Rectal smooth muscle tissue (tissue), 1 donor: ENCODE results near the gene PTPN23.

Source experiments
- H3K27ac ChIP-seq: one replicate; pipeline ENCODE4 v1.7.0; 2013; ENCODE audit warnings: low read depth, low read length, inconsistent platforms
- H3K27me3 ChIP-seq: one replicate; pipeline ENCODE4 v1.7.0; 2013; ENCODE audit warnings: low read length; ENCODE audit not compliant: control insufficient read depth, insufficient read depth
- H3K36me3 ChIP-seq: one replicate; pipeline ENCODE4 v1.7.0; 2013; ENCODE audit warnings: low read length; ENCODE audit not compliant: control insufficient read depth, insufficient read depth
- H3K4me1 ChIP-seq: one replicate; pipeline ENCODE4 v1.7.0; 2013; ENCODE audit warnings: low read length; ENCODE audit not compliant: control insufficient read depth, insufficient read depth
- H3K4me3 ChIP-seq: one replicate; pipeline ENCODE4 v1.7.0; 2013; ENCODE audit warnings: low read length
- H3K9ac ChIP-seq: one replicate; pipeline ENCODE4 v1.7.0; 2013; ENCODE audit warnings: low read length

The PTPN23 gene

DNA sequence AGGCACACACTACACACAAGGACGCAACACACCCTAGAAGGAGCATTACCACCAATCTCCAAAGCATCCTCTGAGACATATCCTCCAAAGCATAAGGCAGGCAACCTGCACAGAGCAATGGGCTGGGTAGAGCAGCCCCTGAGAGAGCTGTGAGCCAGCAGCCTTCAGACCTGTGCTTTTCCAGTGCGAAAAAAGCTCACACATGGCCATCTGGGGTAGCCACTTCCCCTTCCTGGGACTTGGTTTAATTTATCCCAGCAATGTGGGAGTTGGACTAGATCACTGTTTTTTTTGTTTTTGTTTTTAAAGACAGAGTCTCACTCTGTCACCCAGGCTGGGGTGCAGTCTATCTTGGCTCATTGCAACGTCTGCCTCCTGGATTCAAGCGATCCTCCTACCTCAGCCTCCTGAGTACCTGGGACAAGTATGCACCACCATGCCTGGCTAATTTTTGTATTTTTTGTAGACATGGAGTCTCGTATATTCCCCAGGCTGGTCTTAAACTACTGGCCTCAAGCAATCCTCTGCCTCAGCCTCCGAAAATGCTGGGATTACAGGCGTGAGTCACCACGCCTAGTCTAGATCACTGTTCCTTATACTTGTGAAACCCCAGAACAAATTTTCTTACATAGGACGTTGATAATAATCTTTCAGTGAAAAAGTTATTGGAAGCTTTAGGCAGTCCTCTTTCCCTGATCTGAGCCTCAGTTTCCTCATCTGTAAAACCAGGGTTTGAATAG lies 18.9 kb downstream of the PTPN23 start:
- Histone ChIP-seq H3K4me1 (peaks cover 6% of the 10 kb centered on the region), H3K36me3 (no peaks in the 10 kb centered on the region), H3K27me3 (no peaks in the 10 kb centered on the region), H3K27ac (no peak overlapping the region), H3K4me3 (no peak overlapping the region), H3K9ac (no peak overlapping the region)

DNA sequence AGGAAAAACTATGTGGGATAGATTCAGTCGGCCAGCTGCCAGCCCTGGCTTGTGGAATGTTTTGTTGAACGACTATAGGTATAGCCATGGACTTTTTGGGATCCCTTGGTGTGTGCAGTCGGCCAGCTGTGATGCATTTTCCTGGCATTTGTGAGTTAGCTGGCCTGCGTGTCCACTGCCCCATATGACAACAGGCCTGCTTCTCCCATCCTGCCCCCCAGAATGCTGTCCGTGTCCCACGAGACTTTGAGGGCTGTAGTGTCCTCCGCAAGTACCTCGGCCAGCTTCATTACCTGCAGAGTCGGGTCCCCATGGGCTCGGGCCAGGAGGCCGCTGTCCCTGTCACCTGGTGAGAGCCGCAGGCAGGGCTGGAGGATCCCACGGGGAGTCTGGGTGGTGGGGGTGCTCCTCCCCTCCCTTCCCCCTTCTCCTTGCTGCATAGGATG lies 23.6 kb downstream of the PTPN23 start:
- peaks cover 22% of the 10 kb centered on the region for H3K36me3 ChIP-seq
- no peaks in the 10 kb centered on the region for H3K27me3 ChIP-seq
- H3K27ac ChIP-seq: peak overlapping the region; percentile 34
- no peak overlapping the region for H3K4me3 ChIP-seq
- peaks cover 12% of the 10 kb centered on the region for H3K4me1 ChIP-seq
- H3K9ac ChIP-seq: no peak overlapping the region

DNA sequence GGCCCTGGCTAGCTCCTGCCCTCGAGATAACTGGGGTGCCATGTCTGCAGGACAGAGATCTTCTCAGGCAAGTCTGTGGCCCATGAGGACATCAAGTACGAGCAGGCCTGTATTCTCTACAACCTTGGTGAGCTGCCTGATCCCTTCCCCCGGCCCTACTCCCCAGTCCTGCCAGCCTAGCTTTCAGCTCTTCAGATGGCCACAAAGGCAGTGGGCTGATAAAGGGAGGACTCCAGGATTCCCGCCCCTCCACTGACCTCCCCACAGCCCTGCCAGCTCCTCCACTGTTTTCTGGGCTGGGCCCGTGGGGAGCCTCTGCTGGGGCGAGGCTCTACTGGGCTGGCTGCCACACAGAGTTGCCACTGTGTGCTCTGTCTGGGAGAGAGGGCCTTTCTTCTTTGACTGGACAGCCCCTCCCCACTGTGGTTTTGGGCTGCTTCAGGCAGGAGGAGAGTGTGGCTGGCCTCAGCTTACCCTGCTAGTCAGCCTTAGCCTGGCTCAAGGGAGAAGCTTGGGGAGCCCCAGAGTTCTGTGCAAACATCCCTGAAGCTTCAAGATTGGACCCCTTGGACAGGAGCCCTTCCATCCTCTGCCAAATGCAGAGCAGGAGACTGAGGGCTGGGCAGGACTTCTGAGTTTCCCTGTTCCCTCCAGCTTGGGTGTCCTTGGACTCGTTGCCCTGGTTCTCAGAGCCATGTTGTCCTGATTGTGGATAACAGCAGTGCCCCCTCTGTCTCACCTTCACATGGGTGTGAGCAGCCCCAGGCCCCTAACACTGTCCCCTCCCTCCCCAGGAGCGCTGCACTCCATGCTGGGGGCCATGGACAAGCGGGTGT lies 24.4 kb downstream of the PTPN23 start:
- H3K36me3 ChIP-seq: peaks cover 22% of the 10 kb centered on the region
- H3K9ac ChIP-seq: no peak overlapping the region

DNA sequence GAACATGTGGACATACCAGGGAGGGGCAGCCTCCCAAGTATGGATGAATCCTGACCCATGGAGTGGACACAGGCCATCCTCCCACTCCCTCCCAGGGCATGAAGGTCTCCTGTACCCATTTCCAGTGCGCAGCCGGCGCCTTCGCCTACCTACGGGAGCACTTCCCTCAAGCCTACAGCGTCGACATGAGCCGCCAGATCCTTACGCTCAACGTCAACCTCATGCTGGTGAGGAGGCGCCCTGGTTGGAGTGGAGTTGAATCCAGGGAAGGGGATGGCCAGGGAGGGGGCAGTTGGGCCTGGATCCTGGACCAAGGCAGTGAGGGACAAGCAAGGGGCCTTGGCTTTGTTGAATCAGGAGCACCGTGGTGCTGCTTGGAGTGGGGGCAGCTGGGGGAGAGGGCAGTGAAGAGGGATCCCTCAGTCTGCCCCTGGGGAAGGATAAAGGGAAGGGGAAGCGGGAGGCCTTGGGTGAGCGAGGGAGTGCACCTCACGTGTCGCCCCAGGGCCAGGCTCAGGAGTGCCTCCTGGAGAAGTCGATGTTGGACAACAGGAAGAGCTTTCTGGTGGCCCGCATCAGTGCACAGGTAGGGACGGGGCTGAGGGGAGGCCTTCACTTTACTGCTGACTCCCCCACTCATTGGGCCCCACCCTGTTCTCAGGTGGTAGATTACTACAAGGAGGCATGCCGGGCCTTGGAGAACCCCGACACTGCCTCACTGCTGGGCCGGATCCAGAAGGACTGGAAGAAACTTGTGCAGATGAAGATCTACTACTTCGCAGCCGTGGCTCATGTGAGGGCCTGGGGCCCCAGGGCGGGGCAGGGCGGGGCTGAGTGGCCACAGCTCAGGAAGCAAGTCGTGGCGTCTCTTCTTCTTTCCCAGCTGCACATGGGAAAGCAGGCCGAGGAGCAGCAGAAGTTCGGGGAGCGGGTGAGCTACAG lies 25.3 kb downstream of the PTPN23 start:
- no peak overlapping the region for H3K9ac ChIP-seq
- peak overlapping the region; percentile 34 for H3K27ac ChIP-seq
- no peak overlapping the region for H3K4me3 ChIP-seq
- H3K36me3 ChIP-seq: peaks cover 22% of the 10 kb centered on the region
- no peaks in the 10 kb centered on the region for H3K27me3 ChIP-seq
- H3K4me1 ChIP-seq: peaks cover 12% of the 10 kb centered on the region

More for the DNA sequence above, 24.4 kb downstream of the PTPN23 start:
- Histone ChIP-seq H3K27ac (peak overlapping the region; percentile 34), H3K4me3 (no peak overlapping the region), H3K27me3 (no peaks in the 10 kb centered on the region), H3K4me1 (peaks cover 12% of the 10 kb centered on the region)

GRCh38 chr3:47406762-47407149 lies 25.9 kb downstream of the PTPN23 start:
- no peaks in the 10 kb centered on the region for H3K27me3 ChIP-seq
- H3K4me3 ChIP-seq: no peak overlapping the region
- no peak overlapping the region for H3K9ac ChIP-seq
- H3K27ac ChIP-seq: no peak overlapping the region
- H3K4me1 ChIP-seq: peaks cover 12% of the 10 kb centered on the region
- H3K36me3 ChIP-seq: peaks cover 29% of the 10 kb centered on the region

DNA sequence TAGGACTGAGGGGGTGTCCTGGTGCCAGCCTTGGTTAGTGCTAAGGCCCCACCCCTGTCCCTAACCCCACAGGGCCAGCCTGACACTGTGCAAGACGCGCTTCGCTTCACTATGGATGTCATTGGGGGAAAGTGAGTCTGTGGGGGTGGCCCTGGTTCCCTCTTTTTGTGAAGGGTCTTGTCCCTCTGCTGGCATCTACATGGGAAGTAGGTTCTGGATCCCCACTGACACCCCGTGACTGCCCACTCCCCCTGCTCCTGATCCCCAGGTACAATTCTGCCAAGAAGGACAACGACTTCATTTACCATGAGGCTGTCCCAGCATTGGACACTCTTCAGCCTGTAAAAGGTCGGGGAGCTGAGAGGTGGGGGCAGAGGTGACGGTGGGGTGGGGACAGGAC lies 26.4 kb downstream of the PTPN23 start:
- Histone ChIP-seq H3K4me1 (peaks cover 12% of the 10 kb centered on the region), H3K4me3 (no peak overlapping the region), H3K36me3 (peaks cover 34% of the 10 kb centered on the region), H3K27ac (no peak overlapping the region), H3K9ac (no peak overlapping the region), H3K27me3 (no peaks in the 10 kb centered on the region)

DNA sequence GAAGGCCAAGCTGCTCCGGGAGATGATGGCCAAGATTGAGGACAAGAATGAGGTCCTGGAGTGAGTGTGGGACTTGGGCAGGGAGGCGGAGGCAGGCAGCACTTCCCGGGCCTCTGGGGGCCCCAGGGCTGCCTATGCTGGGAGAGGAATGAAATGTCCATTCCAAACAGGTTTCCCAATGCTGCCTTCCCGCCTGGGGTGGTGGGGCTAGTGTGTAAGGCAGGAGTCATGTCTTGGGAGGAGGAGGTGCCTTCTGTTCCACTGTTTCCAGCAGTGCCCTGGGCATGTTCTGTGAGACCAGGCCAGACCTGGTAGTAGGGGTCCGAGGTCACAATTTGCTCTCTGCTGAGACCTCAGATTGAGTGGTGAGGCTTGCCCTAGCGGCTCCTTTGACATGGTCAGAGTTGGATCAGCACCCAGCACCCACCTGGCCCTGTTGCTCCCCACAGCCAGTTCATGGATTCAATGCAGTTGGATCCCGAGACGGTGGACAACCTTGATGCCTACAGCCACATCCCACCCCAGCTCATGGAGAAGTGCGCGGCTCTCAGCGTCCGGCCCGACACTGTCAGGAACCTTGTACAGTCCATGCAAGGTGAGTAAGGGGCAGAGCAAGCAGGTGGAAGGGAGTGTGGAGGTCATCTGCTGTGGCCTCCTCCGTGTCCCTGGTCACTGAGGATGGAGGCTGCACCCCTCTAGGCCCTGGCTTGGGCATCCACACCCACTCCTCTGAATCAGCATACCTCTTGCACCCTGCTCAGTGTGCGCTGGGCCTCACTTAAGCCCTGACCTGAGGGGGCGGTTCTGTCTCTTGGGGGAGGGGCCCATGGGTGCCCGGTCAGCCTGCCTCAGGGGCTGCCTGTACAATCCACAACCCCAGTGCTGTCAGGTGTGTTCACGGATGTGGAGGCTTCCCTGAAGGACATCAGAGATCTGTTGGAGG lies 27.3 kb downstream of the PTPN23 start:
- no peak overlapping the region for H3K27ac ChIP-seq
- peaks cover 12% of the 10 kb centered on the region for H3K4me1 ChIP-seq
- H3K36me3 ChIP-seq: peaks cover 38% of the 10 kb centered on the region
- H3K4me3 ChIP-seq: no peak overlapping the region
- no peaks in the 10 kb centered on the region for H3K27me3 ChIP-seq
- no peak overlapping the region for H3K9ac ChIP-seq

- Histone ChIP-seq H3K36me3 (peaks cover 38% of the 10 kb centered on the region), H3K27me3 (no peaks in the 10 kb centered on the region), H3K4me3 (no peak overlapping the region), H3K9ac (no peak overlapping the region), H3K27ac (no peak overlapping the region), H3K4me1 (peaks cover 12% of the 10 kb centered on the region)
Measured at GRCh38 chr3:47408839-47409229, 28.0 kb downstream of the PTPN23 start.

GRCh38 chr3:47409284-47409683 lies 28.5 kb downstream of the PTPN23 start:
- Histone ChIP-seq H3K27ac (no peak overlapping the region), H3K4me3 (no peak overlapping the region), H3K36me3 (peaks cover 43% of the 10 kb centered on the region), H3K4me1 (peaks cover 10% of the 10 kb centered on the region), H3K9ac (no peak overlapping the region), H3K27me3 (no peaks in the 10 kb centered on the region)

- Histone ChIP-seq H3K27ac (no peak overlapping the region), H3K36me3 (peaks cover 48% of the 10 kb centered on the region), H3K9ac (no peak overlapping the region)
Measured at GRCh38 chr3:47409688-47410416, 29.0 kb downstream of the PTPN23 start.

DNA sequence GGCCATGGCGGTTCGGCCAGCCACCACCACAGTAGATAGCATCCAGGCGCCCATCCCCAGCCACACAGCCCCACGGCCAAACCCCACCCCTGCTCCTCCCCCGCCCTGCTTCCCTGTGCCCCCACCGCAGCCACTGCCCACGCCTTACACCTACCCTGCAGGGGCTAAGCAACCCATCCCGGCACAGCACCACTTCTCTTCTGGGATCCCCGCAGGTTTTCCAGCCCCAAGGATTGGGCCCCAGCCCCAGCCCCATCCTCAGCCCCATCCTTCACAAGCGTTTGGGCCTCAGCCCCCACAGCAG lies 29.5 kb downstream of the PTPN23 start:
- Histone ChIP-seq H3K27ac (no peak overlapping the region), H3K36me3 (peaks cover 48% of the 10 kb centered on the region), H3K9ac (no peak overlapping the region), H3K4me1 (peaks cover under 1% of the 10 kb centered on the region), H3K4me3 (no peak overlapping the region), H3K27me3 (no peaks in the 10 kb centered on the region)

More at GRCh38 chr3:47409688-47410416, 29.0 kb downstream of the PTPN23 start:
- H3K27me3 ChIP-seq: no peaks in the 10 kb centered on the region
- H3K4me3 ChIP-seq: no peak overlapping the region
- peaks cover 5% of the 10 kb centered on the region for H3K4me1 ChIP-seq
